ENCODE measurements around the gene LSM10.
A peak's percentile ranks its signal among the peaks of the same experiment; 100 is the strongest.

The LSM10 gene

DNA sequence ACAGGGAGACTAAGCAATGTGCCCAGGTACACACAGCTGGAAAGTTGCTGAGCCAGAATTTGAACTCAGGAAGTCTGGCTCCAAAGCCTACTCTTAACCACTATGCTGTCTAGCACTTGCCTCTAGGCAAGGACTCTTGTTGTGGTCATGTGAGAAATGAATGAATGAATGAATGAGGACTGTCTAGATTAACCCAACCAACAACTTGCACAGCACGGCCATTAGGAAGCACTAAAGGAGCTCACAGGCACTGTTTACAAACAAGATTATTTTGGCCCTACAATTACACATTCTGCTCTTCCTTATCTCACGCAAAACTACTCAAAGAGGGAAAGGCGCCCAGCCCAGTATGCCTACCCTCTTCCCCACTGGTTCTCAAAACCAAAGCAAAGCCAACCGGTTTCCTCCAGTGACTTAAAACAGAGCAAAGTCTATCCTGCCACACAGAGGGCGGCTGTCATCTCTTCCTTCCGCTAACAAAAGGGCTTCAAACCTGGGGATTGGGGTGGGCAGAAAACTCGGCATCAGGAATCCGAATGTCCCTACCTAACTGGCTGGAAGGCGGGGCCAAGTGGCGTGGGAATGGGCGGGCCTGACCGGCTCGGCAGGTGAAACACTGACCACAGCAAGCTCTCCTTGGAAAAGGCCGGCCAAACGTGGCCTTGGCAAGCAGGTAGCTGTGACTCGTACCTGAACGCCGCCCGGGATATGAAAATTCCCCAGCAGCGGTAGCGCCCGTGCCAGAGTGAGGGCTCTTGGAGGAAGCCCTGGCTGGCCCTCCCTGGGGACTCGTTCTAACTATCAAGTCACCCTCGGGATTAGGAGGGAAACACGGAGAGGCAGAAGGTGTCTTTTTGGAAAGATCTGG is 12.9 kb downstream of the LSM10 start:
- no peak for TF ChIP-seq CTCF (IDR thresholded peaks at IDR 0.05; ENCODE audit: insufficient read depth, low read depth, low read length, missing control alignments)
- peak overlapping the region; percentile 81 for H3K4me3 ChIP-seq (ENCODE audit: low read depth, low read length)
- peak; percentile 57 for DNase-seq (ENCODE audit: low read depth)

DNA sequence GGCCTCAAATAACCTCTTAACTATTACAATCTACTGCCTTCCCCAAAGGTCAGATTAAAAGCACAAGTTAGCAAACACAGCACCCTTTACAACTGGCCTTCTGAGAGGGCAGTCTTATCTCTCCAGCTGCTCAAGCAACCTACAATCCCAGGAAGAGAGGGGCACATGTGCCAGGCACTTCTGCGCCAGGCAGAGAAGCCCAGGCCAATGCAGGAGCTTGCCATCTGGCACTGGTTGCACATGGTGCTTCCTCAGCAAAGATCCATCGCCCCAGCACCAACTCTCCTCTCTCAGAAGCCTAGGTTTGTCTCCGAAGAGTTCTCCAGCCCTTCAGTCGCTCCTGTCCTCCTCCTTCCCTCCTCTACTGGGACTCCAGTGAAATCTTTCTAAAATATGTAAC is 14.5 kb downstream of the LSM10 start:
- H3K4me3 ChIP-seq (ENCODE audit: low read depth, low read length): no peak overlapping the region
- DNase-seq (ENCODE audit: low read depth): no peak
- no peak for TF ChIP-seq CTCF (IDR thresholded peaks at IDR 0.05; ENCODE audit: insufficient read depth, low read depth, low read length, missing control alignments)

- no peak overlapping the region for H3K4me3 ChIP-seq (ENCODE audit: low read depth, low read length)
- DNase-seq (ENCODE audit: low read depth): no peak
- TF ChIP-seq CTCF (IDR thresholded peaks at IDR 0.05; ENCODE audit: insufficient read depth, low read depth, low read length, missing control alignments): no peak
Observed at GRCh38 chr1:36382669-36383068, 15.0 kb downstream of the LSM10 start.

DNA sequence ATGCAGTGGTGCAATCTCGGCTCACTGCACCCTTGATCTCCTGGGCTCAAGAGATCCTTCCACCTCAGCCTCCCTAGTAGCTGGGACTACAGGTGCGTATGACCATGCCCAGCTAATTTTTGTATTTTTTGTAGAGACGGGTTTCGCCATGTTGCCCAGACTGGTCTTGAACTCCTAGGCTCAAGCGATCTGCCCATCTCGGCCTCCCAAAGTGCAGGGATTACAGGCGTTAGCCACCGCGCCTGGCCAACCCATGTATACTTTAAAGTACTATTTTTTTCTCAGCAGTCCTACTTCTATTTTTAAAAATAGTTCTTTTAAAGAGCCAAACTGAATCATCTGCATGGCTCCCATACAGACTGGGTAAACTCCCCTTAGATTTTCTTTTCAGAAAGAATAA is 15.5 kb downstream of the LSM10 start:
- no peak for TF ChIP-seq CTCF (IDR thresholded peaks at IDR 0.05; ENCODE audit: insufficient read depth, low read depth, low read length, missing control alignments)
- no peak for DNase-seq (ENCODE audit: low read depth)
- H3K4me3 ChIP-seq (ENCODE audit: low read depth, low read length): no peak overlapping the region

DNA sequence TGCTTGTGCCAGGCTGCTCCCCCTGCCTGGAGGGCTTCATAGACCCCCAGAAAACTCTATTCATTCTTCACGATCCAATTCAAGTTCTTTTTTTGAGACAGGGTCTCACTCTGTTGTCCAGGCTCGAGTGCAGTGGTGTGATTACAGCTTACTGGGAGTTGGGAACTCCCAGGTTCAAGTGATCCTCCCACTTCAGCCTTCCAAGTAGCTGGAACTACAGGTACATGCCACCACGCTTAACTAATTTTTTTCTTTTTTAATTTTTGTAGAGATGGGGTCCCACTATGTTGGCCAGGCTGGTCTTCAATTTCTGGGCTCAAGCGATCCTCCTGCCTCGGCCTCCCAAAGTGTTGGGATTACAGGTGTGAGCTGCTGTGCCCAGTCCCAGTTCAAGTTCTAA is 16.3 kb downstream of the LSM10 start:
- no peak for TF ChIP-seq CTCF (IDR thresholded peaks at IDR 0.05; ENCODE audit: insufficient read depth, low read depth, low read length, missing control alignments)
- H3K4me3 ChIP-seq (ENCODE audit: low read depth, low read length): no peak overlapping the region
- no peak for DNase-seq (ENCODE audit: low read depth)

- TF ChIP-seq CTCF (IDR thresholded peaks at IDR 0.05; ENCODE audit: insufficient read depth, low read depth, low read length, missing control alignments): no peak
- no peak for DNase-seq (ENCODE audit: low read depth)
- no peak overlapping the region for H3K4me3 ChIP-seq (ENCODE audit: low read depth, low read length)
Observed at GRCh38 chr1:36380782-36381181, 16.9 kb downstream of the LSM10 start.

GRCh38 chr1:36380143-36380619 is 17.5 kb downstream of the LSM10 start:
- no peak overlapping the region for H3K4me3 ChIP-seq (ENCODE audit: low read depth, low read length)
- no peak for DNase-seq (ENCODE audit: low read depth)
- TF ChIP-seq CTCF (IDR thresholded peaks at IDR 0.05; ENCODE audit: insufficient read depth, low read depth, low read length, missing control alignments): no peak
